Left kidney (tissue), 2 donors: ENCODE data around the gene CYYR1. TPM values are rescaled to one million over a fixed set of nuclear protein-coding genes. Genes with fewer than 3 reads are reported as not detected.
"Not testable (repeated sequence)": the region's sequence is repeated elsewhere in the genome, so short reads cannot be mapped to it uniquely, and the experiment has no call there.

Experiments used
- DNase-seq: peaks from one replicate; pipeline ENCODE4 v3.0.0-alpha.2; 2013
- polyA plus RNA-seq: library from polyadenylated mRNA; unstranded; fragments of 120-200 nt; gene quantifications from one replicate; pipeline ENCODE4 v1.2.1, GENCODE V29; 2013; ENCODE audit not compliant: insufficient read length

CYYR1 gene
- polyA plus RNA-seq, 1 donor = 54.1 TPM

DNA sequence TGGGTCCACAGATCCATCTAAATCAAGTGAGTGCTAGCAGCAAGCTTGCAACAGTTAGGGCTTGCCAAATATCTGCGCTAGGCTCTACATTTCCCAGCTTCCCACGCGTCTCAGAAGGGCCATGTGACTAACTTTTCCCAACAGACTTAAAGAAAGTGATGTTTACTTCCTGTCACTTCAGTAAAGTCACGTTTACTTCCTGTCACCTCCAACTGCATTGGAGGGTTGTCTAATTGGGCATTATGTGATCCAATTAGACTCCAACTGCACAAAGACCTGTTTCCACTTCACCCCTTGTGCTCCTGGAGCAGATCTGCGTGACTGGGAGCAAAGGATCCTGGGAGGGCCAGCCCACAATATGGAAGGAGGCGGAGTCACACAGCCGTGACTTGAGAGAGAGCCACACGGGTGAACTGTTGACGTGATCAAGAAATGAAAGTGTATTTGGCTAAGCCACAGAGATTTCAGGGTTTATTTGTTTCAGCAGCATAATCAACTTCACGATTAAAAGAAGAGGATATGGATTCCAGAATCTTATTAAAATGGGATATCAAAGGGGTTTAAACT, 77.7 kb downstream of the CYYR1 start:
- no peak for DNase-seq

DNA sequence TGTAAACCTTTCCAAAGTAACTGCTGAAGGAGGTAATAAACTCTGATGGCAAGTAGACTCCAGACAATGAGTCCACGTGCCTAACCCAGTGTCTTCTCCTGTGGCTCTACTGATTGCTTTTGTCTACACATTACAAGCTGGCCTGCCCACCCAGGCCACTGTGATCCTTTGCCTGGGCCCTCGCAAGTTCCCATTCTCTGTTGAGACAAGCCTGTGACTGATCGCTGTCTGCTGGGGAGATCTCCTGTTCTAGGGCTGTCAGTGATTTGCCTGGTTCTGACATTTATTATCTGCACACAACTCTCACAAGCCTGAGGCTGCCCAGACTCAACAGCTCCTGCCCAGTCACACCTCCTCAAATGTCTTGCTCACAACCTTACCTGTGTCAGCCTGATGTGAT, 81.4 kb downstream of the CYYR1 start:
- DNase-seq = no peak

GRCh38 chr21:26490771-26491170, 82.3 kb downstream of the CYYR1 start:
- peak; percentile 31 for DNase-seq

DNA sequence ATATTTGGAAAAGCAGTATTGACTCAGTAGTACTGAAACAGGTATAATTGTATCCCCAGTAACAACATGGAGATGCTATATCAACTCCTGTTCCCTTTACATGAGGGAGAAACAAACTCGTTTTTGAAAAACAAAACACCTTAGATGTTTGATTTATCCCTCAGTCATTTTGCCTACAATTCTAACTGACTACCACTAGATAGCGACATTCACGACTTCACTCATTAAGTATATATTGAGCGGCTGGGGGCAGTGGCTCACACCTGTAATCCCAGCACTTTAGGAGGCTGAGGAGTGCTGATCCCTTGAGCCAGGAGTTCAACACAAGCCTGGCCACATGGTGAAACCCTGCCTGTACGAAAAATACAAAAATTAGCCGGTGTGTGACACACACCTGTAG, 83.3 kb downstream of the CYYR1 start:
- DNase-seq = no peak

DNA sequence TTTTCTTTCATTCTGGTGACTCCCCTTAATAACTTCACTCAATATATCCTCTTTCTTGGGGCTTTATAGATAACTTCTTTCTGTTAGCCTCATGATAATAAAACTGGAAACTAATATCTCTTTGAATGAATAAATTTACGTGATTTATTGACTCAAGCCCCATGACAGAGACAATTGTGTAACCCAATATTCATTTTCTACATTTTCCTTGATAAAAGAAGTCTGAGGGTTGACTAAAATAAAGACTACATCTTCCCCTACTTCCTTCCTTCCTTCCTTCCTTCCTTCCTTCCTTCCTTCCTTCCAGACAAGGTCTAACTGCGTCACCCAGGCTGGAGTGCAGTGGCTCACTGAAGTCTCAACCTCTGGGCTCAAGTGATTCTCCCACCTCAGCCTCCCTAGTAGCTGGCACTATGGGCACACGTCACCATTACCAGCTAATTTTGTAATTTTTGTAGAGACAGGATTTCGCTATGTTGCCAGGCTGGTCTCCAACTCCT, 85.1 kb downstream of the CYYR1 start:
- no peak for DNase-seq

DNA sequence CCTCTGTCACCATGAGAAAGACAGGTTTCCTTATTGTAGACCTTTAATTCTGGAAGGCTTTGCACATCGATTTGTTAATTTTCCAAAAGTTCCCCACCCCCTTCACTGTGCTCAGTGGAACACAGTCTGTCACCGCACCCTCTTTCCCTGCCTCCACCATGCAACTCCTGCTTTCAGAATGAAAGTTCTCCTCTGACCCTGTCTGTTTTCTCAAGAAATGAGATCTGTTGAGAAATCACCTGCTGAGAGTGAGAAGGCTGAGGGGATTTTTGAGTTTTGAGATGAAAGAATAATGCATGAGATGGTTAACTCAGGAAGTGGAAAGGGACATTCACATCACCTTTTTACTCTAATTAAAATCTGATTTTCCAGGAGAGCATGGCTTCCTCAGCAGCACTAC, 99.6 kb downstream of the CYYR1 start:
- DNase-seq = no peak

GRCh38 chr21:26471099-26471471, 102.0 kb downstream of the CYYR1 start:
- no peak for DNase-seq

DNA sequence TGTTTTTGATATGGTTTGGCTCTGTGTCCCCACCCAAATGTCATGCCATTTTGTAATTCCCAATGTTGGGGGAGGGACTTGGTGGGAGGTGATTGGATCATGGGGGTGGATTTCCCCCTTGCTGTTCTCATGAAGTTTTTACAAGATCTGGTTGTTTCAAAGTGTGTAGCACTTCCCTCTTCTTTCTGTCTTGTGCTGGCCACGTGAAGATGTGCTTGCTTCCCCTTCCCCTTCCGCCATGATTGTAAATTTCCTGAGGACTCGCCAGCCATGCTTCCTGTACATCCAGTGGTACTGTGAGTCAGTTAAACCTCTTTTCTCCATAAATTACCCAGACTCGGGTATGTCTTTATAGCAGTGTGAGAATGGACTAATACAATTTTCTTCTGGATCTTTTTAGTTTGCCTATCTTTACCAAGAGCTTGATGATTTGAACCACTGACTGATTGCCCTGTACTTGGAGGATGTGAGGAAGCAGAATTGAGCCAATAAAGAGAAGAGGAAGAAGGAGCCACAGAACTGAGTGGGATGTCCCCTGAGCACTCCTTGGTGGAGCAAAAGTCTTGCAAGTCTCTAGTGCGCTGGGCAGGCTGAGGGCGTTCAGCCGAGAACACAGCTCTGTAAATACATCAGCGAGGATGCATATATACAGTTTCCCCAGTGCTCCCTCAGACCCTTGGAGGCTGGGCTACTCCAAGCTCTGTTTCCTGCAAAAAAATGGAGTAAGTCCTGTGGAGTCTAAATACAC, 102.6 kb downstream of the CYYR1 start:
- no peak for DNase-seq

- DNase-seq = no peak
Observed at GRCh38 chr21:26469789-26470188, 103.3 kb downstream of the CYYR1 start.

DNA sequence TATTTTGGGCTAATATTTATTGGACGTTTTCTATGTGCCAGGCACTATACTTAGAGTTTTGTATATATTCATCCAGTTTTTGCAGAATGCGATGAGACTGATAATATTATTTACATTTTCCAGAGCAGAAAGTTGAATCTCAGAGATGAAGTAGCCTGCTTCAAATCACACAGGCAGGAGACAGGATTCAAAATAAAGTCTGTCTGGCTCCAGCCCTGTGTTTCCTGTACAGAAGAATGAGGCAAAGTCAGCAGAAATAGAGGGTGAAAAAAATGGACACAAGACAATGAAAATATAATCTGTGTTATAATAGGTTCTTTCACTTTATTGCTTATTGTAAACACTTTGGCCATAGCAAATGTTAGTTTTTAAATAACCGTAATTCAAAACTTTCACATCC, 107.2 kb downstream of the CYYR1 start:
- DNase-seq = no peak

GRCh38 chr21:26461500-26461899, 111.6 kb downstream of the CYYR1 start:
- DNase-seq = no peak

DNA sequence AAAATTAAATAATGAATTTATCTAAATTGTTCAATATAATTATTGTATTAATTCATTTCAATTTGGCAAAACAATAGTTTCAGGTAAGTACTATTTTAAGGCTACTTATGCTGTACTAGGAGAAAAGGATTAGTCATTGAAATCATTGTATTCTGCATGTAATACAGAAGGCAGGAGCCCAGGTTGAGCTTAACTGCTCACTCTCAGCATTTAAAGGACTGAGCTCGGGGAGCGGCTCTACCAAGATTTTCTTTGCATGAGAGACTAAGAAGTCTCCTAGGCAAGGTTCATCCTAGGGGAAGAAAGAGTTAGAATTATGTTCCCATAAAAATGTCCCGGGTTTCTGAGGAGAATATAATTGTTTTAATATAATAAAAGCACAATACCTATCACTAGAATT, 112.5 kb downstream of the CYYR1 start:
- no peak for DNase-seq

DNA sequence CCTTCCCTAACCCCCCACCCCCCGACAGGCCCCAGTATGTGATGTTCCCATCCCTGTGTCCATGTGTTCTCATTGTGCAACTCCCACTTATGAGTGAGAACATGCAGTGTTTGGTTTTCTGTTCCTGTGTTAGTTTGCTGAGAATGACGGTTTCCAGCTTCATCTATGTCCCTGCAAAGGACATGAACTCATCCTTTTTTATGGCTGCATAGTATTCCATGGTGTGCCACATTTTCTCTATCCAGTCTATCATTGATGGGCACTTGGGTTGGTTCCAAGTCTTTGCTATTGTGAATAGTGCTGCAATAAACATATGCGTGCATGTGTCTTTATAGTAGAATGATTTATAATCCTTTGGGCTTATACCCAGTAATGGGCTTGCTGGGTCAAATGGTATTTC, 114.2 kb downstream of the CYYR1 start:
- DNase-seq = not testable (repeated sequence)

DNA sequence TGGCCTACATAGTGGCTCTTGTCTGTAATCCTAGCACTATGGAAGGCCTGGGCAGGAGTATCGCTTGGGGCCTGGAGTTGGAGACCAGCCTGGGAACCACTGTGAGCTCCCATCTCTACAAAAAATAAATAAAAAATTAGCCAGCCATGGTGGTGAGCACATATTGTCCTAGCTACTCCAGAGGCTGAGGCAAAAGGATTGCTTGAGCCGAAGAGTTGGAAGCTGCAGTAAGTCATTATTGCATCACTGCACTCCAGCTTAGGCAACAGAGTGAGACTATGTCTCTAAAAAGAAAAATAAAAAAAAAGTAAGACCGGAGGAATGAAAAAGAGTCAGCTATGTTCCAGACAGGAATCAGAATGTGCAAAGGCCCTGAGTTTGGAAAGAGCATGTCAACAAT, 115.3 kb downstream of the CYYR1 start:
- no peak for DNase-seq

DNA sequence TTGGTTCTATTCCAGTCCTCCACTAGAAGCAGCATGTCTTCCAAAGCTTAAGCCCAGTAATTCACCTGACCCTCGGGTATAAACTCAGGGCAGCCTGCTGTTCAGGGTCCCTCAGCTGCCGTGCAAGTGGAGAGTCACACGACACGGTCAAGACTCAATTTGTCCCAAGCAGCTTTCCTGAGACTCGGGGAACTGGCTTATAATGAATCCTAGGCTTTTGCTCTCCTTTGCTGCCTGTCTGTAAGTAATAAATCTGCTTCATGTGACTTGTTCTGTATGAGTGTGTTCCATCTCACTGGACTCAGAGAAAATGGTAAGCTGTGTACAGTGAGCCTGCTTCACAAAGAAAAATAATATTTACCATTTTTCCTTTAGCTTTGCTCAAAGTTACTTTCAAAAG, 119.8 kb downstream of the CYYR1 start:
- DNase-seq = peak; percentile 15

DNA sequence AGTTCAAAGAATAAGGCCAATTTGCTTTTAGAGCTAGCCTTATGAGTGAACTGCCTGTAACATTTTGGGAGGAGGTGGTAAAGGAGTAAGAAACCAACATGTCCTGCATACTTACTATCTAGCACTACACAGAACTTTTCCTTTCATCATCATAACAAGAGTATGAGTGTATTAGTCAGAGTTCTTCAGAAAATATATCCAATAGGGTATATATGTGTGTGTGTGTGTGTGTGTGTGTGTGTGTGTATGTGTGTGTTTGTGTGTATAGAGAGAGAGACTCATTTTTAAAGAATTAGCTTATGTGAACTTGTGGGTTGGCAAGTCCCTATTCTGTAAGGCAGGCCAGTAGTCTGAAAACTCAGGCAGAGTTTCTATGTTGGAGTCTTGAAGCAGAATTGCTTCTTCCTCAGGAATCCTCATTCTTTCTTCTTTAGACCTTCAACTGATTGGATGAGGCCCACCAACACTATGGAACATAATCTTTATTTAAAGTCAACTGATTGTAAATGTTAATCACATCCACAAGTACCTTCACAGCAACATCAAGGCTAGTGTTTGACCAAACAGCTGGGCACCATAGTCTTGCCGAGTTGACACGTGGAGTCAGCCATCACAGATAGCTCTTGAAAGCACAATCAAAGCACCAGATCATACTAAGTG, 121.9 kb downstream of the CYYR1 start:
- DNase-seq = no peak

- no peak for DNase-seq
Observed at GRCh38 chr21:26449161-26449560, 123.9 kb downstream of the CYYR1 start.

DNA sequence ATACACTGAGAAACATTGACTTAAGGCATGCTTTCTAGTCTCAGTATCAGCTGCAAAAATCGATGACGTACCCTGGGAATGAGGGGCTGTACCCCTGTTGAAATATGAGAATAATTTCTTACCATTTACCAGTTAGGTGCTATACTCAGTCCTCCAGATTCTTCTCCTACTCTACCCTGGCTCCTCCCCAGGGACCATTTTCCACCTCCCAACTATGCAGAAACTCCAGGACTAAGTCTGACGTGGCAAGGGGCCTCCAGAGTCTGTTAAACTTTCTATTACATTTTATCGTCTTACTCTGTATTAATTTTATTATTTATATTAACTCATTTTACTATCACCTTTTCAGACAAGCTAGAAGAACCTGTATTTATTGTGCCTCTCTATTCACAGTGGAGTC, 124.3 kb downstream of the CYYR1 start:
- no peak for DNase-seq

DNA sequence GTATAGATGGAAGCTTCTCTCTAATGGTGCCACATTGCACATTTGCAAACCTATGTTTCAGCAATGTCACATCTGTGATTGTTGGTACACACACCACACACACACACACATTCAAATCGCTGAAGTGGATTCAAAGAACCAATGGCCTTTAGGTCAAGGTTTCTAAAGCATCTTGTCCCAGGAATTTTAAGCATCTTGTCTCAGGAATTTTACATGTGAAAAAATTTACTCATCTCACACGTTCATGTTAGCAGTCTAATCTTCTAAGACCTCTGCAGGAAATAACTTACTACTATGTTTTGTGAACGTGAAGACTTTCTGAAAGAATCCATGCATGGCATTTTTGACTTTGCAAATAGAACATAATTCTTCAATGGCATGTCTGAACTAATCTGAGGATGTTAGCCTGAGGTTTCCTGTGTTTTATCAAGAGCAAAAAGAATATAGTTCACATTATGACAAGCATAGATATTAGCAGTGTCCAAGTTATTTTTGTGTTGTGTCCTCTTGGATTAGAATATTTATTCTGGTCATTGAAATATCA, 125.1 kb downstream of the CYYR1 start:
- no peak for DNase-seq

DNA sequence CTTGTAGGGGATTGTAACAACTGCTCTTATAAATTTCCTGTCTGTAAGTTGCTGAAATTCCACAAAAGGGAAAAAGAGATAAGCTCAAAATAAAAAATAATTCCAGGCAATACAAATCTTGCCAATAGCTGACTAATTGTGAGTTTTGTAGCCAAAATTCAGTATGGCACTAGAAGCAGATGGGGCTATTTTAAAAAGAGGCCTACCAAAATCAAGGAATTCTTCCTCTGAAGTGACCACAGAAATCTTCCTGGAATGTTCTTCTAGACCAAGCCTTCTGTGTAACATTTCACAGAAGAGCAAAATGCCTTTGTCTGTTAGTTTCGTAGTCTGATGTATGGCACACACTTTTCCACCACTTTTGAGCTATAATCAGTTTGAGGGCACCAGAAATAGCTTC, 127.6 kb downstream of the CYYR1 start:
- no peak for DNase-seq

- no peak for DNase-seq
Observed at GRCh38 chr21:26444646-26445045, 128.4 kb downstream of the CYYR1 start.

- no peak for DNase-seq
Observed at GRCh38 chr21:26443867-26444266, 129.2 kb downstream of the CYYR1 start.

GRCh38 chr21:26443291-26443690, 129.8 kb downstream of the CYYR1 start:
- DNase-seq = no peak
